Dermis microvascular lymphatic vessel endothelial cell (primary cell): ENCODE data around the gene C16orf74. TPM values are rescaled to one million over a fixed set of nuclear protein-coding genes. Genes with fewer than 3 reads are reported as not detected.

Source experiments
- DNase-seq, 2 donors: peaks; one replicate each; pipeline versions ENCODE4 v3.0.0 to v3.0.0-alpha.2; 2010; ENCODE audit warnings: low read depth in 2 of 2
- total RNA-seq: library from RNA; depleted of rRNA; stranded (reverse); fragments of >200 nt; gene quantifications from 2 replicates; pipeline ENCODE4 v1.2.1, GENCODE V29; 2014

C16orf74 gene
- total RNA-seq, 1 donor from 2014 or later, result 9.6 TPM

GRCh38 chr16:85658504-85659326 lies 92.2 kb downstream of the C16orf74 start:
- DNase-seq, result no peak

GRCh38 chr16:85657996-85658395 lies 92.9 kb downstream of the C16orf74 start:
- DNase-seq, result no peak

Other genes starting within 250 kb of the C16orf74 start
- 9.0 and 16.3 TPM in 2 replicates for gene GSE1, start 137.8 kb downstream of the C16orf74 start, total RNA-seq
- 3.4 and 6.2 TPM in 2 replicates for gene GINS2, start 62.1 kb downstream of the C16orf74 start, total RNA-seq
- gene EMC8, start 48.4 kb upstream of the C16orf74 start, total RNA-seq, result 26.8 and 37.6 TPM in 2 replicates
- 474 and 506 TPM in 2 replicates for gene COX4I1, start 48.6 kb upstream of the C16orf74 start, total RNA-seq
- 5.1 and 15.8 TPM in 2 replicates for gene IRF8, start 148.1 kb upstream of the C16orf74 start, total RNA-seq